GM21447 (cell line): ENCODE data around the gene HOXA2.

Experiments
- ATAC-seq: cut with Tn5 transposase; IDR thresholded peaks from one replicate; pipeline ENCODE4 v1.9.1; 2021; ENCODE audit not compliant: unreplicated experiment

The HOXA2 gene

GRCh38 chr7:27100694-27101170 is 1.8 kb downstream of the HOXA2 start:
- ATAC-seq = no peak

GRCh38 chr7:27099453-27100370 is 2.8 kb downstream of the HOXA2 start:
- no peak for ATAC-seq

- ATAC-seq = no peak
Observed at GRCh38 chr7:27098578-27099451, 3.7 kb downstream of the HOXA2 start.

GRCh38 chr7:27097686-27098577 is 4.6 kb downstream of the HOXA2 start:
- no peak for ATAC-seq

- ATAC-seq = no peak
Observed at GRCh38 chr7:27096768-27097514, 5.5 kb downstream of the HOXA2 start.

GRCh38 chr7:27095897-27096767 is 6.4 kb downstream of the HOXA2 start, which contains the start of gene HOXA1:
TSS of gene HOXA1 (minus strand) at chr7:27096000. CDS start at chr7:27095912, 88 bp downstream.
- ATAC-seq = peak; percentile 86

- ATAC-seq = no peak
Observed at GRCh38 chr7:27095050-27095896, 7.2 kb downstream of the HOXA2 start.

GRCh38 chr7:27094304-27095049 is 8.0 kb downstream of the HOXA2 start:
- no peak for ATAC-seq

GRCh38 chr7:27093184-27093895 is 9.1 kb downstream of the HOXA2 start:
- no peak for ATAC-seq

- no peak for ATAC-seq
Observed at GRCh38 chr7:27092819-27093110, 9.7 kb downstream of the HOXA2 start.

GRCh38 chr7:27091941-27092818 is 10.3 kb downstream of the HOXA2 start:
- ATAC-seq = no peak

GRCh38 chr7:27091105-27091504 is 11.4 kb downstream of the HOXA2 start:
- no peak for ATAC-seq

- ATAC-seq = no peak
Observed at GRCh38 chr7:27088002-27088922, 14.2 kb downstream of the HOXA2 start.

- ATAC-seq = no peak
Observed at GRCh38 chr7:27083646-27084045, 18.8 kb downstream of the HOXA2 start.

GRCh38 chr7:27082171-27082570 is 20.3 kb downstream of the HOXA2 start:
- ATAC-seq = no peak
